Measurements from ENCODE around the gene KLHDC8A. TPM values are rescaled to one million over a fixed set of nuclear protein-coding genes. Genes with fewer than 3 reads are reported as not detected.
"Not testable (repeated sequence)": the region's sequence is repeated elsewhere in the genome, so short reads cannot be mapped to it uniquely, and the experiment has no call there.

Gene KLHDC8A
- total RNA-seq, 2 donors from 2014 or later, result 0.40 to 0.59 TPM

- ATAC-seq (peak; percentile 88), DNase-seq (peak; percentile 67 to 90)
- intact Hi-C loops (cut with DNase I, micrococcal nuclease), result no loop called here
These were observed 49.7 kb downstream of the KLHDC8A start for GRCh38 chr1:205306929-205307566.

- intact Hi-C loops (cut with DNase I, micrococcal nuclease), result no loop called here
- no peak for ATAC-seq
- DNase-seq, result no peak
These were observed 52.0 kb downstream of the KLHDC8A start for GRCh38 chr1:205304695-205305070.

- intact Hi-C loops (cut with DNase I, micrococcal nuclease), result no loop called here
- DNase-seq (no peak), ATAC-seq (no peak)
These were observed 52.6 kb downstream of the KLHDC8A start for GRCh38 chr1:205304046-205304694.

GRCh38 chr1:205303247-205303888 lies 53.4 kb downstream of the KLHDC8A start:
- no peak for ATAC-seq
- intact Hi-C loops (cut with DNase I, micrococcal nuclease), result no loop called here

GRCh38 chr1:205301842-205302588 lies 54.7 kb downstream of the KLHDC8A start:
- intact Hi-C loops (cut with DNase I, micrococcal nuclease), result no loop called here
- DNase-seq, result no peak
- ATAC-seq, result no peak

More at GRCh38 chr1:205303247-205303888, 53.4 kb downstream of the KLHDC8A start:
- DNase-seq, result no peak

- DNase-seq, result peak; percentile 53 to 64
- intact Hi-C loops (cut with DNase I, micrococcal nuclease), result no loop called here
- peak; percentile 57 for ATAC-seq
These were observed 55.4 kb downstream of the KLHDC8A start for GRCh38 chr1:205301205-205301821.

- DNase-seq (no peak), ATAC-seq (no peak)
- intact Hi-C loops (cut with DNase I, micrococcal nuclease), result no loop called here
These were observed 56.6 kb downstream of the KLHDC8A start for GRCh38 chr1:205300149-205300548.

GRCh38 chr1:205298191-205298994 lies 58.3 kb downstream of the KLHDC8A start:
- ATAC-seq (no peak), DNase-seq (no peak)
- intact Hi-C loops (cut with DNase I, micrococcal nuclease), result no loop called here

GRCh38 chr1:205297546-205298177 lies 59.1 kb downstream of the KLHDC8A start:
- DNase-seq; ATAC-seq; intact Hi-C loops (cut with DNase I, micrococcal nuclease): not testable (repeated sequence)

- DNase-seq (no peak), ATAC-seq (peak; percentile 79)
- intact Hi-C loops (cut with DNase I, micrococcal nuclease), result no loop called here
These were observed 60.6 kb downstream of the KLHDC8A start for GRCh38 chr1:205296154-205296553.

GRCh38 chr1:205294934-205295333 lies 61.8 kb downstream of the KLHDC8A start:
- intact Hi-C loops (cut with DNase I, micrococcal nuclease), result no loop called here
- DNase-seq (no peak), ATAC-seq (no peak)

GRCh38 chr1:205294175-205294917 lies 62.4 kb downstream of the KLHDC8A start:
- ATAC-seq (peak; percentile 50), DNase-seq (no peak)
- intact Hi-C loops (cut with DNase I, micrococcal nuclease), result no loop called here

GRCh38 chr1:205293350-205294074 lies 63.2 kb downstream of the KLHDC8A start:
- intact Hi-C loops (cut with DNase I, micrococcal nuclease), result no loop called here
- DNase-seq (no peak), ATAC-seq (no peak)

- DNase-seq, result no peak
- ATAC-seq, result no peak
- intact Hi-C loops (cut with DNase I, micrococcal nuclease), result no loop called here
These were observed 65.1 kb downstream of the KLHDC8A start for GRCh38 chr1:205291596-205291995.

- DNase-seq, result peak; percentile 72 to 76
These were observed 68.8 kb downstream of the KLHDC8A start for GRCh38 chr1:205287767-205288559.

GRCh38 chr1:205287076-205287475 lies 69.6 kb downstream of the KLHDC8A start:
- ATAC-seq (no peak), DNase-seq (no peak)
- intact Hi-C loops (cut with DNase I, micrococcal nuclease), result no loop called here

More at GRCh38 chr1:205287767-205288559, 68.8 kb downstream of the KLHDC8A start:
- peak; percentile 50 for ATAC-seq
- intact Hi-C loops (cut with DNase I, micrococcal nuclease), result no loop called here
